Osteoblast (primary cell): ENCODE measurements around the gene GLIS2. TPM values are rescaled to one million over a fixed set of nuclear protein-coding genes. Genes with fewer than 3 reads are reported as not detected.
A peak's percentile ranks its signal among the peaks of the same experiment; 100 is the strongest.

Experiments used
- DNase-seq: peaks from one replicate; pipeline ENCODE4 v3.0.0; 2011; ENCODE audit warnings: low spot score, mixed read lengths; ENCODE audit not compliant: insufficient read length; ENCODE audit errors: missing footprints
- H2AFZ ChIP-seq: 2 replicates; pipeline ENCODE4 v1.6.0; 2011; ENCODE audit warnings: mild to moderate bottlenecking, low read length
- H3K27ac ChIP-seq: 2 replicates; pipeline ENCODE4 v1.5.1; 2011; ENCODE audit warnings: mild to moderate bottlenecking, low read depth, low read length, moderate library complexity
- H3K27me3 ChIP-seq: 2 replicates; pipeline ENCODE4 v1.6.0; 2012; ENCODE audit warnings: mild to moderate bottlenecking, control low read depth, inconsistent platforms, low read length, moderate library complexity; ENCODE audit not compliant: insufficient read depth
- H3K36me3 ChIP-seq: 2 replicates; pipeline ENCODE4 v1.5.1; 2011; ENCODE audit warnings: mild to moderate bottlenecking, low read length, control low read depth, moderate library complexity; ENCODE audit not compliant: insufficient read depth
- H3K4me1 ChIP-seq: 2 replicates; pipeline ENCODE4 v1.5.1; 2011; ENCODE audit warnings: mild to moderate bottlenecking, low read length, control low read depth, moderate library complexity; ENCODE audit not compliant: insufficient read depth
- H3K4me2 ChIP-seq: 2 replicates; pipeline ENCODE4 v1.6.0; 2011; ENCODE audit warnings: mild to moderate bottlenecking, low read length; ENCODE audit not compliant: insufficient read depth
- H3K4me3 ChIP-seq: fragments of 200-600 bp; sonication (generic); 3 replicates; pipeline ENCODE4 v1.5.1; 2012; ENCODE audit warnings: mild to moderate bottlenecking, low read length, inconsistent platforms; ENCODE audit not compliant: insufficient read depth
- H3K79me2 ChIP-seq: 2 replicates; pipeline ENCODE4 v1.6.0; 2012; ENCODE audit warnings: mild to moderate bottlenecking, low read length, control low read depth, inconsistent platforms; ENCODE audit not compliant: insufficient read depth
- H3K9me3 ChIP-seq: 2 replicates; pipeline ENCODE4 v1.5.1; 2011; ENCODE audit warnings: low read depth, low read length, control low read depth
- H4K20me1 ChIP-seq: 2 replicates; pipeline ENCODE4 v1.6.0; 2012; ENCODE audit warnings: mild to moderate bottlenecking, low read length, control low read depth; ENCODE audit not compliant: insufficient read depth
- CTCF ChIP-seq: IDR thresholded peaks from 2 replicates; pipeline ENCODE4 v1.5.1; 2011; ENCODE audit warnings: mild to moderate bottlenecking, low read depth, low read length, moderate library complexity; ENCODE audit errors: extremely low read depth
- total RNA-seq: library from RNA; depleted of rRNA; stranded (reverse); fragments of >200 nt; gene quantifications from 2 replicates; pipeline ENCODE4 v1.2.3, GENCODE V29; 2012

GLIS2 gene
- total RNA-seq, 1 donor: 5.4 TPM

GRCh38 chr16:4303973-4304372, 11.9 kb upstream of the GLIS2 start:
- Histone ChIP-seq H3K27ac (no peak overlapping the region), H3K79me2 (peaks cover 8% of the 10 kb centered on the region), H3K4me3 (no peak overlapping the region), H4K20me1 (no peaks in the 10 kb centered on the region), H3K9me3 (no peaks in the 10 kb centered on the region), H2AFZ (no peak overlapping the region), H3K36me3 (no peaks in the 10 kb centered on the region), H3K4me2 (no peak overlapping the region), H3K4me1 (peaks cover 12% of the 10 kb centered on the region), H3K27me3 (no peaks in the 10 kb centered on the region)
- DNase-seq: peak; percentile 71
- no peak for TF ChIP-seq CTCF

- Histone ChIP-seq H2AFZ (peak overlapping the region; percentile 93), H3K36me3 (no peaks in the 10 kb centered on the region)
- TF ChIP-seq CTCF: no peak
Observed at GRCh38 chr16:4306470-4307214, 9.2 kb upstream of the GLIS2 start.

GRCh38 chr16:4307215-4308037, 8.4 kb upstream of the GLIS2 start:
- DNase-seq: peak; percentile 100
- Histone ChIP-seq H3K4me1 (peaks cover 11% of the 10 kb centered on the region), H2AFZ (peak overlapping the region; percentile 93), H3K4me3 (peak overlapping the region; percentile 91), H3K27ac (peak overlapping the region; percentile 91), H3K79me2 (peaks cover 8% of the 10 kb centered on the region), H4K20me1 (no peaks in the 10 kb centered on the region), H3K4me2 (peak overlapping the region; percentile 92), H3K9me3 (no peaks in the 10 kb centered on the region), H3K27me3 (no peaks in the 10 kb centered on the region), H3K36me3 (no peaks in the 10 kb centered on the region)
- no peak for TF ChIP-seq CTCF

More at GRCh38 chr16:4306470-4307214, 9.2 kb upstream of the GLIS2 start:
- H3K27me3 ChIP-seq: no peaks in the 10 kb centered on the region
- DNase-seq: no peak
- no peaks in the 10 kb centered on the region for H4K20me1 ChIP-seq
- H3K9me3 ChIP-seq: no peaks in the 10 kb centered on the region
- peak overlapping the region; percentile 91 for H3K27ac ChIP-seq
- H3K4me2 ChIP-seq: peak overlapping the region; percentile 92
- H3K4me1 ChIP-seq: peaks cover 11% of the 10 kb centered on the region
- peak overlapping the region; percentile 91 for H3K4me3 ChIP-seq
- peaks cover 8% of the 10 kb centered on the region for H3K79me2 ChIP-seq
